ENCODE measurements around the gene ANK3. TPM values are rescaled to one million over a fixed set of nuclear protein-coding genes. Genes with fewer than 3 reads are reported as not detected.
A peak's percentile ranks its signal among the peaks of the same experiment; 100 is the strongest.

ANK3 gene
- total RNA-seq, 1 donor from 2014 or later = 65.3 TPM

DNA sequence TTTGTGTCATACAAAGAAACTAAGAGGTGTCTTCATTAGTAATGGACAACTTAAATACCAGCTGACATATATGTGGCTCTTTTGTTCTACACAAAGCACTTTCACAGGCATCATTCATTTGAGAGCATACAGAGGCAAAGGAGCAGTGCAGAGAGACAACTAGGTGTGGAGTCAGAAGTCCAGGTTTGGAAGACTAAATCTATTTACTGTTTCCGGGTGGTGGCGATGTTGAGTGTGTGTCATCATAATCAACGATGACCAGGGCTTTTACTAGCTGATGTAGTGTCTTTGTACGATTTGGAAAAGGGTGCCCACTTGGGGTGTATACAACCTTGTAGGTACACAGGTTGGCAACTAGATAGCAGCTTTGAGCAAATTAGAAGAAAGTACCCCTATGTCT lies 287.9 kb downstream of the ANK3 start:
- DNase-seq (ENCODE audit: extremely low spot score in 2 of 2) = no peak
- H3K4me1 ChIP-seq = no peaks in the 10 kb centered on the region
- no peaks in the 10 kb centered on the region for H3K9me3 ChIP-seq
- intact Hi-C loops (cut with DNase I) = no loop called here
- H3K36me3 ChIP-seq = no peaks in the 10 kb centered on the region
- no peak for TF ChIP-seq POLR2A (IDR thresholded peaks at IDR 0.05)
- no peak for TF ChIP-seq POLR2AphosphoS5 (IDR thresholded peaks at IDR 0.05; ENCODE audit: insufficient read depth in 1 of 2, low read depth in 1 of 2)
- TF ChIP-seq, protein P1, sequence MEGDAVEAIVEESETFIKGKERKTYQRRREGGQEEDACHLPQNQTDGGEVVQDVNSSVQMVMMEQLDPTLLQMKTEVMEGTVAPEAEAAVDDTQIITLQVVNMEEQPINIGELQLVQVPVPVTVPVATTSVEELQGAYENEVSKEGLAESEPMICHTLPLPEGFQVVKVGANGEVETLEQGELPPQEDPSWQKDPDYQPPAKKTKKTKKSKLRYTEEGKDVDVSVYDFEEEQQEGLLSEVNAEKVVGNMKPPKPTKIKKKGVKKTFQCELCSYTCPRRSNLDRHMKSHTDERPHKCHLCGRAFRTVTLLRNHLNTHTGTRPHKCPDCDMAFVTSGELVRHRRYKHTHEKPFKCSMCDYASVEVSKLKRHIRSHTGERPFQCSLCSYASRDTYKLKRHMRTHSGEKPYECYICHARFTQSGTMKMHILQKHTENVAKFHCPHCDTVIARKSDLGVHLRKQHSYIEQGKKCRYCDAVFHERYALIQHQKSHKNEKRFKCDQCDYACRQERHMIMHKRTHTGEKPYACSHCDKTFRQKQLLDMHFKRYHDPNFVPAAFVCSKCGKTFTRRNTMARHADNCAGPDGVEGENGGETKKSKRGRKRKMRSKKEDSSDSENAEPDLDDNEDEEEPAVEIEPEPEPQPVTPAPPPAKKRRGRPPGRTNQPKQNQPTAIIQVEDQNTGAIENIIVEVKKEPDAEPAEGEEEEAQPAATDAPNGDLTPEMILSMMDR (IDR thresholded peaks at IDR 0.05) = no peak
- no peak overlapping the region for H3K4me3 ChIP-seq
- no peak overlapping the region for H3K27ac ChIP-seq
- H3K27me3 ChIP-seq = no peaks in the 10 kb centered on the region

DNA sequence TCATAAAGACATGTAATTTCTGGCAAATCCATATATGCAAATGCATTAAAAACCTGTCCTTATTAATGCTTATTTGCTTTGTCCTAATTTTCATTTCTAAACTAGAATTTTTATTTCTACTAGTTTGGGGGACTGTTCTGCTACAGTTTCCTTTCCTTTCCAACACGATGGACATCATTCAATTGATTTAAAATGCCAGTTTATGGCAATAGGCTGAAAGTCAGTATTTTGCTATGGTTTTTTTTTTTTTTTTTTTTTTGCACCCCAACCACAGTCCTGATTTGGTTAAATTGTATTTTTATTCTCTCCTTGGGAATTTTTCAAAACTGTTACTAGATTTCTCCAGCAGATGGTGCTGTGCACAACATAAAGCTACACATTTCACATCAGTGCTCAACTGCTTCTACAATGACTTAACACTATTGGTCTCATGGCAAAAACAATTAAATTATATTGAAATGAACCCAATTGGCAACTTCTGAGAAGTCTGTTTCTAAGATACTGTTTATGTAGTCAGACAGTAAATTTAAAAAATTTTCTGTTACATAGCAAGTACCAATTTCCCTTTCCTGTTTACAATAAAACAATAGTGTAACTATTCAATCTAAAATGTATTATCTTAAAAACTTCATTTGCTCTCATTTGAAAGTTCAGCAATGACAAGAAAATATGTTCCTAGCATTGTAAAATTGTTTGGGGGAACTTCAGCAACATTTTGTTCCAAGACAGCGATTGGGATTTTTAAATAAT lies 289.5 kb downstream of the ANK3 start:
- no peak overlapping the region for H3K27ac ChIP-seq
- H3K27me3 ChIP-seq = no peaks in the 10 kb centered on the region
- no peak for TF ChIP-seq POLR2A (IDR thresholded peaks at IDR 0.05)
- no peak for TF ChIP-seq POLR2AphosphoS5 (IDR thresholded peaks at IDR 0.05; ENCODE audit: insufficient read depth in 1 of 2, low read depth in 1 of 2)
- TF ChIP-seq, protein P1 (IDR thresholded peaks at IDR 0.05) = peak; percentile 21 to 42 (median 26)
- H3K4me1 ChIP-seq = no peaks in the 10 kb centered on the region
- intact Hi-C loops (cut with DNase I) = no loop called here
- H3K9me3 ChIP-seq = no peaks in the 10 kb centered on the region
- no peak overlapping the region for H3K4me3 ChIP-seq
- no peaks in the 10 kb centered on the region for H3K36me3 ChIP-seq
- no peak for DNase-seq (ENCODE audit: extremely low spot score in 2 of 2)

DNA sequence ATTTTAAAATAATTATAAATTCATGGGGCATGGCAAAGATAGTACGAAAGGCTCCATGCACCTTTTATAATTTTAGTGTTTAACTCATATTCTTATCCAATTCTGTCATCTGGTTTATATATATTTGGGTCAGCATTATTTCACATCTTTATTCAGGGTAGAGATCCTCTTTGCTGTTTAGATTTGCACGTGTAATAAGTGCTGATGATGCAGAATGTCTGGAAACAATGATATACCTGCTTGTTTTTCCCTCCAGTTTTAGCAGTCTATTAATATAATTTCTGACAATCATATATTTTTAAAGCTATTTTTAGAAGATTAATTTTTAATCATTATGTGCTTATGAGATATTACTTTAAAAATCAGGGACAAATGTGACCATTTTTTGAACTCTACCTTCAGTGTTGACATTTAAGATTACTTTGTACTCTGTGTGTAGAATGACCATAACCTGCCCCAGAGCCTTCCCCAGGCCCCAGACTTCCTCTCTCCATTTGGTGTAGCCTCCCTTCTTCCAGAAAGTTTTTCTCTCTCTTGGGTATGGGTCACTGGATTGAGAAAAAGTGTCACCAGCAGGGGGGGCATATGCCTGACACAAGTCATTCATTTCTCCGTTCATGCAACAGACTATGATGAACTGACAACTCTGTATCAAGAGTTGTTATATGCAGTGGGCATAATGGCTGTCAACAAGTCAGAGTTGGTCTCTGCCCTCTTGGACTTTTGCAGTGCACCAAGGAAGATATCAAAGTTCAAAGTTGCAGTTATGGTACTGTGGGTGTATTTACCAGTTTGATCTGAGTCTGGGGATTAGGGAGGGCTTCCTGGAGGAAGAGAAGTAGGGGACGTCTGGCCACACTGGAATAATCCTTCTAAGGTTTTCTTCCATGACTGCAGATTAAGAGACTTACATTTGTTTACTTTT lies 290.7 kb downstream of the ANK3 start:
- DNase-seq (ENCODE audit: extremely low spot score in 2 of 2) = no peak
- Histone ChIP-seq H3K9me3 (no peaks in the 10 kb centered on the region), H3K4me1 (no peaks in the 10 kb centered on the region), H3K27me3 (no peaks in the 10 kb centered on the region), H3K4me3 (no peak overlapping the region), H3K36me3 (no peaks in the 10 kb centered on the region), H3K27ac (no peak overlapping the region)
- TF ChIP-seq, protein P1 (IDR thresholded peaks at IDR 0.05) = no peak
- no peak for TF ChIP-seq POLR2A (IDR thresholded peaks at IDR 0.05)
- TF ChIP-seq POLR2AphosphoS5 (IDR thresholded peaks at IDR 0.05; ENCODE audit: insufficient read depth in 1 of 2, low read depth in 1 of 2) = no peak
- intact Hi-C loops (cut with DNase I) = no loop called here

DNA sequence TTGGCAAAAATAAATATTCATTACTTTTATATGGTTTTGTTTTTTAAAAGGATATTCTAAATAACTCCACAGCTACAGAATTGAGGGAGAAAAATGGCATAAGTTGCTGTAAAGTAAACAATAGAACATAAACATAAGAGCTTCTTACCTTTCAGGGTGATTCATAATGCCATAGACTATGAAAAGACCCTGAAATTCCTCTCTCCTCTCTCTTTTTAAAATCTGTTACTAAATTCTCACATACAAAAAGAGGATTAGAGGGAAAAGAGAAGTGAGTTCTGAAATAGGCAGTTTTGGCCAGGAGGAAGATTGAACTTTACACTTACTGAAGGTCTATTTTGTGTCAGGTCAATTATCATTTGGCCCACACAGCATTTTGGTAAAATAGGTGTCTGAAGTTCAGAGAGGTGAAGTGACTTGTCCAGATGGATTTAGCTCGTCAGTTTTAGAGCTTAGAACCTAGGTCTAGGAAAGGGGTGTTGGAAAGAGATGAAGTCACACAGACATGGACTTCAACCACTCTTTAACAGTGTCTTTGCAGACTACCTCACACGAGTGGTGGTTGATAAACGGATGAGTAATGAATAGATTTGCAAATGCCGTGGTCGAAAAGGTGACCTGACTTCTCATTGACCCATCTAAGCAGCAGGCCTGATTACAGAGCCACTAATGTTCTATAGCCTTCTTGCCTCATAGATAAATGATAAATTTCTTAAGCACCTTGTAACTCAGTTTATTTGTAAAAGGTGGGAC lies 292.7 kb downstream of the ANK3 start:
- TF ChIP-seq POLR2A (IDR thresholded peaks at IDR 0.05) (no peak), POLR2AphosphoS5 (IDR thresholded peaks at IDR 0.05; ENCODE audit: insufficient read depth in 1 of 2, low read depth in 1 of 2) (no peak)
- TF ChIP-seq, protein P1 (IDR thresholded peaks at IDR 0.05) = no peak
- DNase-seq (ENCODE audit: extremely low spot score in 2 of 2) = no peak
- H3K9me3 ChIP-seq = no peaks in the 10 kb centered on the region
- no peak overlapping the region for H3K4me3 ChIP-seq
- H3K27ac ChIP-seq = no peak overlapping the region
- no peaks in the 10 kb centered on the region for H3K4me1 ChIP-seq
- no peaks in the 10 kb centered on the region for H3K36me3 ChIP-seq
- intact Hi-C loops (cut with DNase I) = no loop called here
- no peaks in the 10 kb centered on the region for H3K27me3 ChIP-seq

Measured in vagina (tissue), 2 donors.